GM21529 (cell line): ENCODE results near the gene TSG101.

Source experiments
- ATAC-seq: cut with Tn5 transposase; IDR thresholded peaks from one replicate; pipeline ENCODE4 v1.9.1; 2021; ENCODE audit not compliant: unreplicated experiment

TSG101 gene, protein sequence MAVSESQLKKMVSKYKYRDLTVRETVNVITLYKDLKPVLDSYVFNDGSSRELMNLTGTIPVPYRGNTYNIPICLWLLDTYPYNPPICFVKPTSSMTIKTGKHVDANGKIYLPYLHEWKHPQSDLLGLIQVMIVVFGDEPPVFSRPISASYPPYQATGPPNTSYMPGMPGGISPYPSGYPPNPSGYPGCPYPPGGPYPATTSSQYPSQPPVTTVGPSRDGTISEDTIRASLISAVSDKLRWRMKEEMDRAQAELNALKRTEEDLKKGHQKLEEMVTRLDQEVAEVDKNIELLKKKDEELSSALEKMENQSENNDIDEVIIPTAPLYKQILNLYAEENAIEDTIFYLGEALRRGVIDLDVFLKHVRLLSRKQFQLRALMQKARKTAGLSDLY

DNA sequence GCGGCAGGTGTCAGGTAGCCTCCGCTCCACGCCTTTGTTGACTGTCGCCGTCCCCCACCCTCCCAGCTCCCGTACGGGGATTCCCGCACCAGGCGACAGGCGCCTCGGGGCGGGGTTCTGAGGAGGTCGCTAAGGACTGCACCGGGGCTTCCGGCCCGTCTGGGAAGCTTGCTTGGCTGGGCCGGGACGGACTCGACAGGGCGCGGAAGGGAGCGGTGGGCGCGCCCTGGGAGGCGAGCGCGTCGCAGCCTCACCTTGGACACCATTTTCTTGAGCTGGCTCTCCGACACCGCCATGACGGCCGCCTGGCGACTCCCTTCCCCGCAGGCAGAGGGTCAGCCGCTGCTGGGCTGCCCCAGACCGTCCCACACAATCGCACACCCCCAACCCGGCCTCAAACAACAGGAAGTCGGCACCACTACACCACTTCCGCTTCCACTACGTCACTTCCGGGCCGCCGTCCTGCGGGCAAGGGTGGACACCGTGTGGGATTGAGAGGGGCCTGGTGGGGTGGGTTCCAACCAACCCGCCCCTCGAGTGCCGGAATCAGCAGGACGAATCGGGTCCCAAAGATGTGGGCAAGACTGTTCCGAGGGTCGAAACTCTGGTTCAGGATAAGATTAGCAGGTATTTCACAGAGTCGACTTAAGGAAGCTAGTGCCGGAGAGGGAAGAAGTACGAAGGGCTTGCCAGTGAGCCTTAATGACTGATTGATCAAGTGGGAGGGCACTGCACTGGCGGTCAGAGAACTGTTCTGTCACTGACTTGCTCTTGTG lies at the start of gene TSG101:
TSG101 (minus strand) TSS at position 422 of the 776 bp plus-strand sequence; CDS start at position 296, 126 bp downstream.
- ATAC-seq: peak; percentile 96

- no peak for ATAC-seq
These were observed 48.6 kb upstream of the TSG101 start for GRCh38 chr11:18575361-18575760.

DNA sequence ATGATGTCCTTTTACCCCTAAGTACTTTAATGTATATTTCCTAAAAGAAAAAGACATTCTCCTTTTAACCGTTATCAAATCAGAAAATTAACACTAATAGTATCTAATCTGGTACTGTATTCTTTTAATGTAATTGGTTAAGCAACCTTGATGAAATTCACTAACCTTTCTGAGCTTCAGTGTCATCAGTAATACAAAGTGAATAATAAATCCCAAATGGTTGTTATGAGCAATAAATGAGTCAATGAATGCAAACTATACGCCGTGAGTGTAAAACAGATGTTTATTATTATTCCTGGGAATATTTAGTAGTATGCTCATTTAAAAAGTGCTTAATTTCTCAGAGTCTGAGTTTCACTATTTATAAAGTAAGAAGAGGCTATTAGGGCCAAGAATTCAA lies 40.3 kb upstream of the TSG101 start:
- ATAC-seq: no peak

DNA sequence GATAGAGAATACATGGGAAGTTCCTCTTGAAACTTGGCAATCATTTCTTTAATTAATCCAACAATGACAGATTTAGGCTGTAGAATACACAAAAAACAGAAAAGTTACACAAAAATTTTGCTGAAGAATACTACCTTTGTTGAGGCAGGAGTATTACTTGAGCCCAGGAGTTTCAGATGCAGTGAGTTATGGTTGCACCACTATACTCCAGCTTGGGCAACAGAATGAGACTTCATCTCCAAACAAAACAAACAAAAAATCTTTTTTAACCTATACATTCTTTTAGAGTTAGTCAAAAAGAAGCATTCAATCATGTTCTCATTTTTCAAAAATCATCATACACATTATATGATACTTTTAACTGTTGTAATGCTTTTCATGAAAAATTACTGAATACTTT lies 39.7 kb upstream of the TSG101 start:
- no peak for ATAC-seq

- no peak for ATAC-seq
These were observed 37.4 kb upstream of the TSG101 start for GRCh38 chr11:18564149-18564548.

- ATAC-seq: no peak
These were observed 36.5 kb upstream of the TSG101 start for GRCh38 chr11:18563090-18563730.

- no peak for ATAC-seq
These were observed 21.3 kb upstream of the TSG101 start for GRCh38 chr11:18548001-18548400.

GRCh38 chr11:18540207-18541009 lies 13.7 kb upstream of the TSG101 start:
- peak; percentile 72 for ATAC-seq

- ATAC-seq: no peak
These were observed 9.5 kb upstream of the TSG101 start for GRCh38 chr11:18536209-18536608.

GRCh38 chr11:18534245-18534644 lies 7.5 kb upstream of the TSG101 start:
- ATAC-seq: no peak

GRCh38 chr11:18533365-18533764 lies 6.6 kb upstream of the TSG101 start:
- ATAC-seq: no peak

- no peak for ATAC-seq
These were observed 770 bp upstream of the TSG101 start for GRCh38 chr11:18527512-18527911.

DNA sequence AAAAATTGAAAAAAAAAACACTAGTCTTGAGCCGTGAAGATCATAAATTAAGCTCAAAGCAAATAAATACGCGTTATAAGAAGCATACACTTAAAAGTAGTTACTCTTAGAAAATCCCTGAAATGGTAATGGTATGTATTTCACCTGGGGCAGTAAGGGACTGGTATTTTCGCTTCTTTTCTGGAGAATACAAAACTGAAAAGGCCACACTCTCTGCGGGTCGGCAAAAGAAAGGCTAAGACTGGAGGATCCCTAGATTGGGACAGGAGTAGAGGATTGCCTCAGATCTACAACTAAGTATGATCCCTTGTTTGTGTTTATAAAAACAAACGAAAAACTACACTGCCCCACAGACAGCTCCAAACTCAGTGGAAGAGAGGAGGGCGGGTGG lies 617 bp downstream of the TSG101 start:
- ATAC-seq: no peak

- no peak for ATAC-seq
These were observed 2.5 kb downstream of the TSG101 start for GRCh38 chr11:18524248-18524647.

- no peak for ATAC-seq
These were observed 3.7 kb downstream of the TSG101 start for GRCh38 chr11:18523084-18523483.

DNA sequence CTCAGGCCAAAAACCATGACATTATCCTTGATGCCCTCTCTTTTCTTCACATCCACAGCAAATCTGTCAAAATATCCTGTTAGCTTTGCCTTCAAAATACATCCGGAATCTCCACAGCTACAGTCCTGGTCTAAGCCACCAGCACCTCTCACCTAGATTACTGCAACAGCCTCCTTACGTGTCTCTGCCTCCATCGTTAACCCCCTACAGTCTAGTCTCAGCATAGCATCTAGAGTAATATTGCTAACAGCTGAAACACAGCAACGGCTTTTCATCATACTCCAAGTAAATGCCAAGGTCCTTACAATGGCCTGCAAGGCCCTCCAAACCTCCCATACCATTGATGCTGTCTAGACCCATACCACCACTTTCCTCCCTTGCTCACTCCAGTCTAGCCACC lies 4.4 kb downstream of the TSG101 start:
- no peak for ATAC-seq

DNA sequence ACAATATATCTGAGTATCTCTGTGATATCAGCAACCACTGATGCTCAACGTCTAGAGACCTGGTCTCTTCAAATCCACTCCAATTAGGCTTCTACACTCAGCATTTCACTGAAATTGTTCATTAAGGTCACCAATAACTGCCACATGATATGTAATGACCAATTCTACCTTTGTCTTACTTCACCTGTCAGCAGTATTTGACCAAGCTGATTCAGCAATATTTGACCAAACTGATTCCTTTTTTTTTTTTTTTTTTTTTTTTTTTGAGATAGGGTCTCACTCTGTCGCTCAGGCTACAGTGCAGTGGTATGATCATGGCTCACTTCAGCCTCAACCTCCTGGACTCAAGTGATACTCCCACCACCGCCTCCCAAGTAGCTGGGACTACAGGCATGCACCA lies 5.6 kb downstream of the TSG101 start:
- no peak for ATAC-seq

DNA sequence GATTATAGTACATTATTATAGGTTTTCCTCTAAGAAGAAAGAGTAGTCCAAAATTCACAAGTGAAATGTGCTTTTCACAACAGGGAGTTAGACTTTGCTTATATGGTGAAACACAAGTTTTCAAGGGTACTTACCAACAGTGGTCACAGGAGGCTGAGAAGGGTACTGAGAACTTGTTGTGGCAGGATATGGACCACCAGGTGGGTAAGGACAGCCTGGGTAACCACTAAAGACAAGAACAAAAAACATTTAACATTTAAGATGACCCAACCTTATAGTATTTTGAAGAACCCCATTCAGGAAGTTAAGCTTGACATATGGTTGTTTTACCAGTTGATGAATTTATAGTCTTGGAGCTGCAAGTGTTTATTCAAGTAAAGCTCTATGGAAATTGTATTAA lies 24.4 kb downstream of the TSG101 start:
- ATAC-seq: no peak

GRCh38 chr11:18501629-18502028 lies 25.1 kb downstream of the TSG101 start:
- ATAC-seq: no peak

DNA sequence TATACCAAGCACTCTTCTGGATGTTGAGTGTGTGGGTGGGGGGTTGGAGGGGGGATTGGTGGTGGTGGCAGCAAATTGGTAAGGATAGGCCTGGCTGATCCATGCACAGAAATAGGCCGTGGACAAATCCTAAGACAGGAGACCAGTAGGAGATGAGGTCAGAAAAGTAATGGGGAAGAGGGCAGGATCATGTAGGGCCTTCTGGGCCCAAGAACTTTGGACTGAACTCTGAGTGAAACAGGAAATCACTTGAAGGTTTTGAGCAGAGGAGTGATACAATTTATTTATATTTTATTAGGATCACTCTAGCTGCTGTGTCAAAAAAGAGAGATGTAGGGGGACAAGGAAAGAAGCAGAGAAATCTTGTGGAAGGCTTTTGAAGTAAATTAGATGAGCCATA lies 28.7 kb downstream of the TSG101 start:
- ATAC-seq: no peak

- no peak for ATAC-seq
These were observed 31.0 kb downstream of the TSG101 start for GRCh38 chr11:18495703-18496102.
